Measurements from ENCODE around the gene OSBPL9. TPM values are rescaled to one million over a fixed set of nuclear protein-coding genes. Genes with fewer than 3 reads are reported as not detected.
A peak's percentile ranks its signal among the peaks of the same experiment; 100 is the strongest.

The OSBPL9 gene
- total and polyA plus RNA-seq, 7 donors, result 31.8 to 81.5 (median 49.7) TPM

DNA sequence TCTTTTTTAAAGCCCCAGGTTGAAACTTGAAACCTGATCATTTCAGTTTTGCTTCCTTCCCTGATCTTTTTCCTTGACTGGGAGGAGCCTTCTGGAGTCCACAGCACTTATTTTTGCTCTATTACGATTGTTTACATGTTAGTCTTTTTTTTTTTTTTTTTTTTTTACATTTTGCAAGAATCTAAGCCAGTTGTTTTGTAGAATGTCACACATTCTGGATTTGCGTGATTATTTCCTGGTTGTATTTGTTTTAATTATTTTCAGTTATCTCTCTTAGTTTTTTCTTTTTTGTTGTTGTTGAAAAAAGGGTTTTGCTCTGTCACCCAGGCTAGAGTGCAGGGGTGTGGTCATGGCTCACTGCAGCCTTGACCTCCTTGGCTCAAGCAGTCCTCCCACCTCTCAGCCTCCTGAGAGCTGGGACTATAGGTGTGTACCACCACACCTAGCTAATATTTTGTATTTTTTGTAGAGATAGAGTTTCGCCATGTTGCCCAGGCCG is 32.8 kb downstream of the OSBPL9 start:
- H3K36me3 ChIP-seq, result no peaks in the 10 kb centered on the region
- peaks cover 0 to 72% (median 49%) of the 10 kb centered on the region in 4 donors for H3K4me1 ChIP-seq
- no peaks in the 10 kb centered on the region for H3K27me3 ChIP-seq
- H3K4me3 ChIP-seq, result no peak overlapping the region
- no peaks in the 10 kb centered on the region for H3K9me3 ChIP-seq
- intact Hi-C loops (cut with DNase I), result no loop called here
- peak overlapping the region in 2 of 4 donors; percentile 58 to 63 for H3K27ac ChIP-seq
- WGBS, 2 donors, result 76 to 84% methylated on average over 4 of the region's 4 CpGs
- no peak for DNase-seq
- TF ChIP-seq POLR2A (IDR thresholded peaks at IDR 0.05) (no peak), EP300 (IDR thresholded peaks at IDR 0.05) (no peak), POLR2AphosphoS5 (IDR thresholded peaks at IDR 0.05) (no peak), CTCF (IDR thresholded peaks at IDR 0.05) (no peak)

DNA sequence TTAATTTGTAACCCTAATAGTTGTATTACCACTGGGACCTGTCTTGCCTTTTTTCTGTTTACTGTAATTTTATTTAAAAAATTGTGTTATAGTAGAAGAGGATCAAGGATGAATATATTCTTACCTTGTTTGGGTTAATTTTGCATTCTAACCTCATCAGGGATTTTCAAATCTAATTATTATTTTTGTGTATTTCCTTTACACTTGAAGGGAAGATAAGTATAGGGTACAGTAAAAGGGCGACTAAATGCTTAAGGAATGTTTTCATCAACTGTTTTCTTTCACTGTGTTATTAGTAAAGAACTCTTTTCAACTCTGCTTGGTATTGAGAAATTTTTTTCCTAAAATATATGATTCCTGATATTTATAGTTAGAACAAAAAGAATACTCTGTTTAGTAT is 33.3 kb downstream of the OSBPL9 start:
- H3K9me3 ChIP-seq, result no peaks in the 10 kb centered on the region
- no peak for TF ChIP-seq POLR2AphosphoS5 (IDR thresholded peaks at IDR 0.05)
- no peak for TF ChIP-seq CTCF (IDR thresholded peaks at IDR 0.05)
- no peak for TF ChIP-seq POLR2A (IDR thresholded peaks at IDR 0.05)
- no peak for TF ChIP-seq EP300 (IDR thresholded peaks at IDR 0.05)
- WGBS, 2 donors, result 91 to 93% methylated on average over 1 of the region's 1 CpG
- H3K27ac ChIP-seq, result peak overlapping the region in 2 of 4 donors; percentile 5 to 47
- DNase-seq, result no peak
- intact Hi-C loops (cut with DNase I), result no loop called here
- peaks cover 0 to 69% (median 47%) of the 10 kb centered on the region in 4 donors for H3K4me1 ChIP-seq
- no peaks in the 10 kb centered on the region for H3K36me3 ChIP-seq
- H3K27me3 ChIP-seq, result no peaks in the 10 kb centered on the region
- H3K4me3 ChIP-seq, result no peak overlapping the region

DNA sequence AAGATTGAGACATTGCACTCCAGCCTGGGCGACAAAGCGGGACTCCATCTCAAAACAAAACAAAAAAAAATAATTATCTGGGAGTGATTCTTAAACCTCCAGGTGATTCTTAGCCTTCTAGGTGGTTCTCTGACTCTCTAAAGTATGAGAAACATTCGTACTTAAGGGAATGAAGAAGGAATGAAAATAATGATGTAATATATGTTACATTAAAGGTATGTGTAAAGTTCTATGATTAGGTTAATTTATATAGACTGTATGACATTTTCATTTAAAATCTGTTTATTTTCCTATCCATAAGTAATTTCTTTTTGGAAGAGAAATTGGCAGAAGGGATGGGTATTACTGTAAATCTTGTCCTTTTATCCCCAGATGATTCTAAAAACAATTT is 34.7 kb downstream of the OSBPL9 start:
- WGBS, 2 donors, result 96 to 99% methylated on average over 3 of the region's 3 CpGs
- DNase-seq, result no peak
- H3K4me3 ChIP-seq, result no peak overlapping the region
- H3K36me3 ChIP-seq, result no peaks in the 10 kb centered on the region
- peaks cover 0 to 69% (median 47%) of the 10 kb centered on the region in 4 donors for H3K4me1 ChIP-seq
- H3K27me3 ChIP-seq, result no peaks in the 10 kb centered on the region
- H3K27ac ChIP-seq, result peak overlapping the region in 2 of 4 donors; percentile 5 to 47
- intact Hi-C loops (cut with DNase I), result no loop called here
- H3K9me3 ChIP-seq, result no peaks in the 10 kb centered on the region
- no peak for TF ChIP-seq CTCF (IDR thresholded peaks at IDR 0.05)
- no peak for TF ChIP-seq EP300 (IDR thresholded peaks at IDR 0.05)
- no peak for TF ChIP-seq POLR2A (IDR thresholded peaks at IDR 0.05)
- no peak for TF ChIP-seq POLR2AphosphoS5 (IDR thresholded peaks at IDR 0.05)

- no peak for DNase-seq
- Histone ChIP-seq H3K27me3 (no peaks in the 10 kb centered on the region), H3K27ac (peak overlapping the region in 1 of 4 donors; percentile 9), H3K36me3 (no peaks in the 10 kb centered on the region), H3K4me3 (no peak overlapping the region), H3K9me3 (no peaks in the 10 kb centered on the region), H3K4me1 (peaks cover 0 to 74% (median 48%) of the 10 kb centered on the region in 4 donors)
- intact Hi-C loops (cut with DNase I), result no loop called here
- TF ChIP-seq CTCF (IDR thresholded peaks at IDR 0.05), result no peak
- TF ChIP-seq POLR2AphosphoS5 (IDR thresholded peaks at IDR 0.05), result no peak
- TF ChIP-seq POLR2A (IDR thresholded peaks at IDR 0.05), result no peak
- TF ChIP-seq EP300 (IDR thresholded peaks at IDR 0.05), result no peak
Measured at GRCh38 chr1:51652599-51652998, 35.7 kb downstream of the OSBPL9 start.

- Histone ChIP-seq H3K27ac (peak overlapping the region in 1 of 4 donors; percentile 9), H3K9me3 (no peaks in the 10 kb centered on the region), H3K27me3 (no peaks in the 10 kb centered on the region), H3K36me3 (no peaks in the 10 kb centered on the region), H3K4me1 (peaks cover 0 to 74% (median 45%) of the 10 kb centered on the region in 4 donors), H3K4me3 (no peak overlapping the region)
- intact Hi-C loops (cut with DNase I), result no loop called here
- TF ChIP-seq EP300 (IDR thresholded peaks at IDR 0.05) (no peak), CTCF (IDR thresholded peaks at IDR 0.05) (no peak), POLR2AphosphoS5 (IDR thresholded peaks at IDR 0.05) (no peak), POLR2A (IDR thresholded peaks at IDR 0.05) (no peak)
- no peak for DNase-seq
Measured at GRCh38 chr1:51653127-51653526, 36.2 kb downstream of the OSBPL9 start.
